Astrocyte of the cerebellum (primary cell): Measurements from ENCODE around the gene DOK7.

Source experiments
- DNase-seq: peaks from one replicate; pipeline ENCODE4 v3.0.0-alpha.2; 2011; ENCODE audit warnings: low read depth
- H3K4me3 ChIP-seq: 2 replicates; pipeline ENCODE4 v1.5.1; 2011; ENCODE audit warnings: mild to moderate bottlenecking, low read depth, low read length, moderate library complexity
- in situ Hi-C: cut with HindIII; loops from 2 replicates; pipeline ENCODE4 v1.10.0; 2017; ENCODE audit warnings: low sequenced_read_pairs
- TF ChIP-seq, protein P1 (sequence below): IDR thresholded peaks from 2 replicates; pipeline ENCODE4 v1.5.1; 2012; ENCODE audit warnings: low read length, low read depth, moderate library complexity, mild to moderate bottlenecking; ENCODE audit errors: missing control alignments

DOK7 gene

DNA sequence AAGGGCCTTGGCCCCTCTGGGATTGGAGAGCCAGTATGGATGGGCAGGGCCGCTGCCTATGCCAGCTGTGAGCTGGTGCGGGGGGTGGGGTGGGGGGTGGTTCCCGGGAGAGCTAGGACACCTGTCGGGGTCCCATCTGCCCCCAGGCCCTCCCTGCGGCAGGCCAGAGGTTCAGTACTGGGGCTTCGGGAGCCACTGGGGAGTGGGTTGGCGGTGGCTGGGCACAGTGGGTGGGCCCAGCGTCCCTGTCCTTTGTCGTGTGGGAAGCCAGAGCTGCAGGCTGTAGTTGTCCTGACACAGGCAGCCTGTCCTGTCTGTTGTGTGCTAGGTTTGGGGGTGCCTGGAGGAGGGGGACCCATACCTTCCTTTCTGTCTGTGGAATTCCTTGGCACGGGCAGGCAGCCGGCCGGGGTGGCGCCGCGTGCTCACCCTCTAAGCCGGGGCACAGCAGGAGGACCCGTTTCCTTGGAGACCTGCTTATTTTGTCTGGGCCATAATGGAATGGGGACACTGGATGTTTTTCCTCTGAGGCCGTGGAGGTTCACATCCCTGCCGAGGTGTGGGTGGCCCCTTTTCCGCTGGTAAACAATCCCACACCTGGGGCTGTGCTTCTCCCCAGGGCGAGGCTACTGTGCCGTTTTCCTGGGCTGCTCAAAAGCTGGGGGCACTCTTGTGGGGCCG is 14.8 kb downstream of the DOK7 start:
- no peak overlapping the region for H3K4me3 ChIP-seq
- TF ChIP-seq, protein P1, sequence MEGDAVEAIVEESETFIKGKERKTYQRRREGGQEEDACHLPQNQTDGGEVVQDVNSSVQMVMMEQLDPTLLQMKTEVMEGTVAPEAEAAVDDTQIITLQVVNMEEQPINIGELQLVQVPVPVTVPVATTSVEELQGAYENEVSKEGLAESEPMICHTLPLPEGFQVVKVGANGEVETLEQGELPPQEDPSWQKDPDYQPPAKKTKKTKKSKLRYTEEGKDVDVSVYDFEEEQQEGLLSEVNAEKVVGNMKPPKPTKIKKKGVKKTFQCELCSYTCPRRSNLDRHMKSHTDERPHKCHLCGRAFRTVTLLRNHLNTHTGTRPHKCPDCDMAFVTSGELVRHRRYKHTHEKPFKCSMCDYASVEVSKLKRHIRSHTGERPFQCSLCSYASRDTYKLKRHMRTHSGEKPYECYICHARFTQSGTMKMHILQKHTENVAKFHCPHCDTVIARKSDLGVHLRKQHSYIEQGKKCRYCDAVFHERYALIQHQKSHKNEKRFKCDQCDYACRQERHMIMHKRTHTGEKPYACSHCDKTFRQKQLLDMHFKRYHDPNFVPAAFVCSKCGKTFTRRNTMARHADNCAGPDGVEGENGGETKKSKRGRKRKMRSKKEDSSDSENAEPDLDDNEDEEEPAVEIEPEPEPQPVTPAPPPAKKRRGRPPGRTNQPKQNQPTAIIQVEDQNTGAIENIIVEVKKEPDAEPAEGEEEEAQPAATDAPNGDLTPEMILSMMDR = no peak
- in situ Hi-C loops = no loop called here
- no peak for DNase-seq

DNA sequence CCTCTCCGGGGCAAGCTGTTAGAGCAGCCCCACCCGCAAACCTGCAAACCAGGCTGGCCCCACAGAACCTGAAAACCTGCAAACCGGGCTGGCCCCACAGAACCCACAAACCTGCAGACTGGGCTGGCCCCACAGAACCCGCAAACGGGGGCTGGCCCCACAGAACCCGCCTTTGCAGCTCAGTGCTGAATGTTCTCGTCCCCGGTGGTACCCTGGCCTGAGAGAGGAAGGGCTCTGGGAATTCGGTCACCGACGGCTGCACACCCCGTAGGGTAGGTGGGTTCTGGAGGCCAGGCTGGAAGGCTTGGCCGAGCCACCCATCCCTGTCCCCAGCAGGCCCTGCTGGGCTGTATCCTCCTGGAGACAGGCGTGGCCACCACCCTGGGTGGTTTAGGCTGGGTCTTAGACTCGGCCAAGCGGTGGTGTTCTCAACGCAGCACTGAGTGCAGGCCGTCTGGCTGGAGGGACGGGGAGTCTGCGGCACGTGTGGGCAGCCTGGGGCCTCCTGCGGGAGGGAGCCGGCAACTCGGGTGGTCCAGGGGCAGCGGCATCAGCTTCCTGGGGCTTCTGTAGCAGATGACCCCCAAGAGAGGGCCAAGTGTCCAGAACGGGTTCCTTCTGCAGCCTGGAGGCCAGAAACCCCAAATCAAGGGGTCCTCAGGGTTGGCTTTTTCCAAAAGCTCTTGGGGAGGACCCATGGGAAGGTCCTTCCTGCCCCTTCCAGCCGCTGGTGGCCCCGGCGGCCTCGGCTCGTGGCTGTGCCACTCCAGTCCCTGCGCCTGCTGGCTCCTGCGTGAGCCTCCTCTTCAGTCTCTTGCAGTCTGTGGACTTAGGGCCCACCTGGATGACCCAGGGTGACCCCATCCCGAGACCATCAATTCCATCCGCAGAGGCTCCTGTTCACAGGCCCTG is 15.6 kb downstream of the DOK7 start:
- DNase-seq = no peak
- TF ChIP-seq, protein P1 = no peak
- H3K4me3 ChIP-seq = no peak overlapping the region
- in situ Hi-C loops = no loop called here

DNA sequence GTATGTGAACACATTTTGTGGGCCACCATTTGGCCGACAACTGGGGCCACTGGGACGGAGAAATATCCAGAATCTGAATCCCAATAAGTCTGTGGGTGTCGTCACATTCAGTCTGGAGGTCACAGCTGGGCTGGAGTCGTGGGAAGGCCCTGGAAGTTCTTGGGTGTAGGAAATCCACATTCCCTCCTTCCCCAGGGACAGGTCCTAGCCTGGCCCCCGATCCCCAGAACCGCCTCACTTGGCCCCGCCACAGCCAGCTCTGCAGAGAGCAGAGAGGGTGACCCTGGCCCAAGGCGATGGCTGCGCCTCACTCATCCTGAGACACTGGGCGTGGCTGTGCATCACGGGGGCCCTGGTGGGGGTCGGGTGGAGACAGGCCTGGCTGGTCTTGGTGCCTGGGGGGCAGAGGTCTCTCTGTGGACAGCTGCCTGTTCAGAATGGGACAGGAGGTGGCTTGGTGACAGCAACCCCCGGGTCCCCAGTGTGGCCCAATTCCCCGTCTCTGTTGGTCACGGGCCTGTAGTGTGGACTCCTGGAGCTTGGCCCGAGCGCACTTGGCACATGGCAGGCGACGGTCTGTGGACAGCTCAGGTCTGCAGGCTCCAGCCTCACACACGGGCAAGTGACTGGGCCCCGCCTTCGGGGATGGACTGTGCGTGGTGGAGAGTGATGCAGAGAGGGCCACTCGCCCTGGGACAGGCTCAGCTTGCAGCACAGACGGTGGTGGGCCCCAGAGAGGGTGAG is 16.4 kb downstream of the DOK7 start:
- H3K4me3 ChIP-seq = no peak overlapping the region
- in situ Hi-C loops = no loop called here
- TF ChIP-seq, protein P1 = no peak
- DNase-seq = no peak

DNA sequence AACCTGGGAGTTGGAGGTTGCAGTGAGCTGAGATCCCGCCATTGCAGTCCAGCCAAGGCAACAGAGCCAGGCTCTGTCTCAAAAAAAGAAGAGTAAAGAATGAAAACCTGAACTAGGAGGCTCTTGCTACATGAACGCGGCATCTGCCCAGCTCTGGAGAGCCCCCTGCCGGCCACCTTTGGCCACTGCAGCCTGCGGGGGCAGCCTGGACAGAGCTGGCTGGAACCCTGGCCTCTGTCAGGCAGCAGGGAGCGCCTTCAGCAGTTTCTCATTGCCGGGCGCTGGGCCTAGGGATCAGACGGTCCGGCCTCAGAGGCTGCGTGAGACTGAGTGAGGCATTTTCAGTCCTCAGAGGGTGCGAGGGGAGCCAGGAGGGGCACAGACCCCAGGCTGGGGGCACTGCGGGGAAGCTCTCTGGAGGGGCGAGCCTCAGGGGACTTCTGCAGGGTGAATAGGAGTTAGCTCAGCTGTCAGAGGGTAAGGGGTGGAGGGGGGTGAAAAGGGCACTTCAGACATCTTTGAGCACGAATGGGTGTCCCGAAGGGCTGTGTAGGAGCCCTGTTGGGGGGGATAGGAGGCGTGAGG is 17.5 kb downstream of the DOK7 start:
- in situ Hi-C loops = no loop called here
- DNase-seq = peak; percentile 46
- TF ChIP-seq, protein P1 = peak; percentile 100
- H3K4me3 ChIP-seq = no peak overlapping the region

DNA sequence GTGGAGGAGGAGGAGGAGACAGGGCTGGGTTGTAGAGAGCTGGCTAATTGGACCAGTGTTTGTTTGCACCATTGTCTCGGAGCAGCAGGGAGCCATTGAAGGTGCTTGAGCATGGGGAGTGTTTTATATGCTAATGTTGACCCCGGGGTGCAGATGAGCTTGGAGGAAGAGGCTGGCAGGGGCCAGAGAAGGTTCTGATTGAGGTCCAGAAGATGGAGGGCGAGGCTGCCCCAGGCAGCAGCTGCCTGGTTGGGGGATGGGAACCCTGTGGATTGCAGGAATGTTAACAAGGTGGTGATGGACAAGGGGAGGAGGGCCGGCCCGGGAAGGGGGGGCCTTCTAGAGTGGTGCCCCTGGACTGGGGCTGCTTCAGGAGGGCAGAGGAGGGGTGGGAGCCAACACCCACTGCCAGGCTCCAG is 18.0 kb downstream of the DOK7 start:
- TF ChIP-seq, protein P1 = no peak
- DNase-seq = no peak
- H3K4me3 ChIP-seq = no peak overlapping the region
- in situ Hi-C loops = no loop called here
